Measurements from ENCODE around the gene KRTAP10-7.
"Not testable (repeated sequence)": the region's sequence is repeated elsewhere in the genome, so short reads cannot be mapped to it uniquely, and the experiment has no call there.

Gene KRTAP10-7

DNA sequence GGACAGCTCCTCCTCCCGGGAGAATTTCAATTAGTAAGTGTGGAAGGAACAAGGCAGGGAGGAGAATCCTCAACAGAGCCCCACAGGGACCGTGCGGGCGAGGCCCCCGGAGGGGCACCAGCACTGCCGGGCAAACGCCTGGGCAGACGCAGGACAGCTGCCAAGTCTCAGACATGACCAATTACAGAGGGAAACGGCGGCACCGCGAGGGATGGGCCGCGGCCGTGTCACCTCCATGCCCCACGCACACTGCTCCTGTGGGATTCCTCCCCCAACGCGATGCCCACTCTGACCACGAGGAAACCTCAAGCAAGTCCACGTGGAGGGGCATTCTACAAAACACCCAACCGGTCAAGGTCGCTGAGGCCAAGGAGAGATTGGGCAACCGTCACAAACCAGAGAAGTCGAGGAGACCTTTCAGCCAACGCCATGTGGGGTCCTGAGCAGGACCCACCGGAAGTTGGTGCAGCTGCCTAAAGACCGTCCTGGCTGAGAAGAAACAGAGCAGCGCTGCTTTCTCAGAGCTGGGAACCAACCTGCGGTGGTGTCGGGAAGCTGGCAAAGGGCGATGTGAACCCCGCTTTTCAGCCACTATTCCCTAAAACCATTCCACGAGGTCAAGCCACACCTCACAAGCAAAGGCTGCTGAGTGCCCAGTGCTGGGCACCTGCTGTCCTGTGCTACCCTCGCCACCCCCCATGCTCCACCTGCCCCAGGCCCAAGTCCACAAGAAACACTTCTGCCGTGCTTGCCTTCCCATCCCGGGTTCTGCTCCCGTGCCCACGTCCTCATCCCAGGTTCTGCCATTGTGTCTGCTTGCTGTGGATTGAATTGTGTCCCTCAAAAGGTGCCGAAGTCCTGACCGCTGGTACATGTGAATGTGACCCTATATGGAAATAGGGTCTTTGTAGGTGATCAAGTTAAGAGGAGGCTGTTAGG lies 28.3 kb upstream of the KRTAP10-7 start:
- no peak for DNase-seq

DNA sequence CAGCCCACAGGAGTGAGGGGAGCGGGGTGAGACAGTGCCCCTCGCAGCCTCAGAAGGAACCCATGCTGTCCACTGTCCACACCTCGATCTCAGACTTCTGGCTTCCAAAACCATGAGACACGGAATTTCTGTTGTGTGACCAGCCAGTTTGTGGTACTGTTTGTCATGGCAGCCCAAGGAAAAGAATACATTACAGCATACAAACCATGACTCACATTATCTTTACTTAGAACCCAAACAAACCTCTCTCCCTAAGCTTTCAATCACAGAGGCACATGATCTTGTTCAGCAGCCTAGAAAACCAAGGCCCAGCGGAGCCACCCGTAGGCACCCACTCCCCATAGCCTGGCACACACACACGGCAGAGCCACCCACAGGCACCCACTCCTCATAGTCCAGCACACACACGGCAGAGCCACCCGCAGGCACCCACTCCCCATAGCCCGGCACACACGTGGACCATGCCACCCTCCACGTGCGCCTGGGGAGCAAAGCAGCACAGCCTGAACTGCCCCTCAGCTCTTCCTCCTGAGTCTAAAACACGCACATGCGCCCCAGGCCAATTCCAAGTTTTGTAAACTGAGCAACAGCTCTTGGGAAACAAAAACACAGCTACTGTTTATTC lies 27.3 kb upstream of the KRTAP10-7 start:
- no peak for DNase-seq

DNA sequence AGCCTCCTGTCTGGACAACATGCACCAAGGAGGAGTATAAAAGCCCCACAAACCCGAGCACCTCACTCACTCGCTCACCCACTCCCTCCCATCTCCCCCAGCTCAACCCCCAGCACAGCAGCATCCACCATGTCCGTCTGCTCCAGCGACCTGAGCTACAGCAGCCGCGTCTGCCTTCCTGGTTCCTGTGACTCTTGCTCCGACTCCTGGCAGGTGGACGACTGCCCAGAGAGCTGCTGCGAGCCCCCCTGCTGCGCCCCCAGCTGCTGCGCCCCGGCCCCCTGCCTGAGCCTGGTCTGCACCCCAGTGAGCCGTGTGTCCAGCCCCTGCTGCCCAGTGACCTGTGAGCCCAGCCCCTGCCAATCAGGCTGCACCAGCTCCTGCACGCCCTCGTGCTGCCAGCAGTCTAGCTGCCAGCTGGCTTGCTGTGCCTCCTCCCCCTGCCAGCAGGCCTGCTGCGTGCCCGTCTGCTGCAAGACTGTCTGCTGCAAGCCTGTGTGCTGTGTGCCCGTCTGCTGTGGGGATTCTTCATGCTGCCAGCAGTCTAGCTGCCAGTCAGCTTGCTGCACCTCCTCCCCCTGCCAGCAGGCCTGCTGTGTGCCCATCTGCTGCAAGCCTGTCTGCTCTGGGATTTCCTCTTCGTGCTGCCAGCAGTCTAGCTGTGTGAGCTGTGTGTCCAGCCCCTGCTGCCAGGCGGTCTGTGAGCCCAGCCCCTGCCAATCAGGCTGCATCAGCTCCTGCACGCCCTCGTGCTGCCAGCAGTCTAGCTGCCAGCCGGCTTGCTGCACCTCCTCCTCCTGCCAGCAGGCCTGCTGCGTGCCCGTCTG lies 26.6 kb upstream of the KRTAP10-7 start, which contains the start of gene KRTAP10-4:
KRTAP10-4 (plus strand) TSS at position 100 of the 827 bp plus-strand sequence; CDS start at position 130, 30 bp downstream.
- not testable (repeated sequence) for DNase-seq

DNA sequence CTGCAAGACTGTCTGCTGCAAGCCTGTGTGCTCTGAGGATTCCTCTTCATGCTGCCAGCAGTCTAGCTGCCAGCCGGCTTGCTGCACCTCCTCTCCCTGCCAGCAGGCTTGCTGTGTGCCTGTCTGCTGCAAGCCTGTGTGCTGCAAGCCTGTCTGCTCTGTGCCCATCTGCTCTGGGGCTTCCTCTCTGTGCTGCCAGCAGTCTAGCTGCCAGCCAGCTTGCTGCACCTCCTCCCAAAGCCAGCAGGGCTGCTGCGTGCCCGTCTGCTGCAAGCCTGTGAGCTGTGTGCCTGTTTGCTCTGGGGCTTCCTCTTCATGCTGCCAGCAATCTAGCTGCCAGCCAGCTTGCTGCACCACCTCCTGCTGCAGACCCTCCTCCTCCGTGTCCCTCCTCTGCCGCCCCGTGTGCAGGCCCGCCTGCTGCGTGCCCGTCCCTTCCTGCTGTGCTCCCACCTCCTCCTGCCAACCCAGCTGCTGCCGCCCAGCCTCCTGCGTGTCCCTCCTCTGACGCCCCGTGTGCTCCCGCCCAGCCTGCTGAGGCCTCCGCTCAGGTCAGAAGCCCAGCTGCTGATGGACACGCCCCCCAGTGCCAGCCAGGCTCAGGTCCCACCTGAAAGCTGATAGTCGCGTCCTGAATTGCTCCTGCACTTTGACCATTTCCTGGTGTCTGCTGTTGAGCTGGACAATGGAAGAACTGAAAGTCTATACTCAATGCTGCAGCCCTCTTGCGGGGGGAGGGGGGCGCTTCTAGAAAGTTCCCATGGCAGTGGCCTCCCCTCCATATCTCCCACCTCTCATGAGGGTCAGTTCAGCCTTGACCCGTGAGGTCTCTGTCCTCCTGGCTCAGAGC lies 25.7 kb upstream of the KRTAP10-7 start:
- DNase-seq = no peak

DNA sequence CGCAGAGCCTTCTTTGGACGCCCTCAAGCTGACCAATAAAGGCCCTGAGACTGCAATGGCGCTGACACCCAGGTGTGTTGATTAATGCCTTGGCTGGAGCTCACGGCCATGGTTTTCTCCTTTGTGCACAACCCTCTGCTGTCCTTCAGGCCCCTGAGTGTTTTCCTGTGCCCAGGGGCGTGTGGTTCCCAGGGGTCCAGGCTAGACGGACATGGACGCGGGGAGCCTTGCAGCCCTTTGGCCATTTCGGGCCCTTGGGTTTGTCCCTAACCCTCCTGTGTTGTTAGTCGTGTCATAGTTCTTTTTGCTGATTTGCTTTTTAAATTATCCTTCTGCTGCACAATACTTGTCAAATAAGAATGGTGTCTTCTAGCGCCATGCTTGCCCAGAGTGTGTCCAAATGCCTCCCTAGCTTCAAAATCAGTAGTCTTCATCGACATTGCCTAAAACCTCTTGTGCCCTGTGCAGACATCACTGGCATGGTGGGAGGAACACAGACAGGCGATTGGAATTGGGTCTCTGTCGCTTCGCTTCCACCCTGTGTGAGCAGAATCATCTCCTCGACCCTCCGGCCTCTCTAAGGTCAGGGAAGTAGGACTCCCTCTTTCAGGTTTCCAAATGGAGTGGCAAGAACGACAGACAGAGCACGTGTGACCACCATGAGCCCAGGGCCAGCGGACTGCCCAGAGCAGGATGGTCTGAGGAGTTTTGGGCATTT lies 24.9 kb upstream of the KRTAP10-7 start:
- DNase-seq = no peak

DNA sequence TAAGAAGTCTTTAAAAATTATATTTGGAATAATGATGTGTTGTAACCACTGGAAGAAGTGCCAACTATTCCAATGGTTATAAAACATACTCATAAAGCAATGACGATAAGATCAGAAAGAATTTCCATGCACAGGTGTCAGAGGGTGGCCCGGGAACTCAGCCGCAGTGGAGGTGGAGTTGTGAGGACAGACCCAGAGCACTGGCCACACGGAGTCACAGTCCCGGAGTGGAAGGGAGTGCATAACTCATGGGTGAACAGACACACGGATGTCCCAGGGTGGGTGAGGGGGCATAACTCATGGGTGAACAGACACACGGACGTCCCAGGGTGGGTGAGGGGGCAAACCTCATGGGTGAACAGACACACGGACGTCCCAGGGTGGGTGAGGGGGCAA lies 24.4 kb upstream of the KRTAP10-7 start:
- DNase-seq = no peak

DNA sequence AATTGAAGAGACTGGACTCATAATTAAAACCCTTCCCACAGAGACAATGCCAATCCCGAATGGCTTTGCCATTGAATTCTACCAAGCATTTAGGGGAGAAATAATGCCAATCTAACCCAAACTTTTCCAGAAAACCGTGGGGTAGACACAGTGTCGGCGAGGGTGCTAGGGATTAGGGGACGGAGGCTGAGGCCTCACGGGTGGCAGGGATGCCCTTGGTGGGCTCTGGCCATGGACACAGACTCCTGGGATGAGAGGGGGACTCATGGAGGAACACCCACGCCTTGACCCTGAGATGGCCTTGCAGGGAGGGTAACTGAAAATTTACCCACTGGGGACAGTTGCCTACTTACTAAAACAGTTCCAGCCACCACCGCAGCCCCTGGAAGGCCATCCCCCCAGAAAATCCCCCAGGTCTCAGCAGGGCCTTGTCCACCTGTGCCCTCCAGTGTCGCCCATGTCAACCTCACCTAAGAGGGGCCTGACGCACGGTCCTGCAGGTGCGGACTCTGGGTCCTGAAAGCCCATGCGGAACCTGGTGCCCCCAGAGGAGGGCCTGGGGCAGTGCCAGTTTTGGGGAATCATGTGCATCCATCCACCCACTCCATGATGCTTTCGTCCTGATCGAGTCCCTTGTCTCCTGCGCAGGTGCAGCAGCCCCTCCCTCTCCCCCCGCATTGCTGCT lies 21.9 kb upstream of the KRTAP10-7 start:
- DNase-seq = no peak

DNA sequence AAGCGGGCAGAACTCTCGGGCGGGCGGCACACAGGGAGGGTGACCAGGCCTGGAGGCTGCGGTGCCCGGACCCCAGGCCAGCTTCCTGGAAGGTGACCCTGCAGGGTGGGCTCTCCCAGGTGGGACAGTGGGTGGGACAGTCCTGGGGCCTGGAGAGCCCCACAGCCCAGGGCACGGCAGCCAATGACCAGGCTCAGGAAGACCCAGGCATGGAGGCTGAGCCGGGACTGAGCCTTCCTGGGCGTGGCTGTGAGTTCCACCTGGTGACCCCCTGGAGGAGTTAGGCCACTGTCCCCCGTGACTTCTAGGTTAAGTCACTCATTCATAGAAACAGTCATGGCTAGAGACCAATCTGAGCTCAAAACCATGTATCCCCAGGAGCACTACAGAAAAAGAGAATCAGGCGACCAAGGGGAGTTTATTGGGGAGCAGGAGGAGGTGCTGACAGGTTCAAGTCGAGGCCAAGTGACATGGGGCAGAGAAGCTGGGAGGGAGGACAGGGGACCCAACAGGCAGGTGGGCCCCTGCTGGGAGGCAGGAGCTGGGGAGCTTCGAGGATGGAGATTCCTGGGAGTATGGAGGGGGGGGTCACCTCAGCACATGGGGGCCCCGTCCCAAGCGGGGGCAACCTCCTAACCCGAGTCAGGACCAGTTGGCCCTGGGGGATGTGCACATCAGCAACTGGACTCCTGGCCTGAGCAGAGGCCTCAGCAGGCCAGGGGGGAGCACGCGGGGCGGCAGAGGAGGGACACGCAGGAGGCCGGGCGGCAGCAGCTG lies 21.2 kb upstream of the KRTAP10-7 start:
- no peak for DNase-seq

DNA sequence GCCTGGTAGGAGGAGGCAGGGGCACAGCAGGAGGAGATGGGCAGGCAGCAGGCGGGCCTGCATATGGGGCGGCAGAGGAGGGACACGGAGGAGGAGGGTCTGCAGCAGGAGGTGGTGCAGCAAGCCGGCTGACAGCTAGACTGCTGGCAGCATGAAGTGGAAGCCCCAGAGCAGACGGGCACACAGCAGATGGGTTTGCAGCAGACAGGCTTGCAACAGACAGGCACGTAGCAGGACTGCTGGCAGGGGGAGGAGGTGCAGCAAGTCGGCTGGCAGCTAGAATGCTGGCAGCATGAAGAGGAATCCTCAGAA lies 20.6 kb upstream of the KRTAP10-7 start:
- DNase-seq = no peak

DNA sequence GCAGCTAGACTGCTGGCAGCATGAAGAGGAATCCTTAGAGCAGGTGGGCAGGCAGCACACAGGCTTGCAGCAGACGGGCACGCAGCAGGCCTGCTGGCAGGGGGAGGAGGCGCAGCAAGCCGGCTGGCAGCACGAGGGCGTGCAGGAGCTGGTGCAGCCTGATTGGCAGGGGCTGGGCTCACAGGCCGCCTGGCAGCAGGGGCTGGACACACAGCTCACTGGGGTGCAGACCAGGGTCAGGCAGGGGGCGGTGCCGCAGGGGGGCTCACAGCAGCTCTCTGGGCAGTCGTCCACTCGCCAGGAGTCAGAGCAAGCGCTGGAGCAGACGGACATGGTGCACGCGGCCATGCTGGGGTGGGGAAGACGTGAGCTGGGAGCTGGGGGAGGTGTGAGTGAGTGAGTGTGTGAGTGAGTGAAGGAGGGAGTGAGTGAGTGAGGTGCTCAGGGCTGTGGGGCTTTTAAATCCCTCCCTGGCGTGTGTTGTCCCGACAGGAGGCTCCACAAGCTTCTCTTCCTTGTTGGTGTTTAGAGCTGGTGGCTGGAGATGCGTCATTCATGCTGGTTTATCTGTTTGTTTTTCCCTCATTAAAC lies 20.1 kb upstream of the KRTAP10-7 start, which contains the start of gene KRTAP10-5:
KRTAP10-5 (minus strand) TSS at position 374 of the 591 bp plus-strand sequence; CDS start at position 348, 26 bp downstream.
- not testable (repeated sequence) for DNase-seq

DNA sequence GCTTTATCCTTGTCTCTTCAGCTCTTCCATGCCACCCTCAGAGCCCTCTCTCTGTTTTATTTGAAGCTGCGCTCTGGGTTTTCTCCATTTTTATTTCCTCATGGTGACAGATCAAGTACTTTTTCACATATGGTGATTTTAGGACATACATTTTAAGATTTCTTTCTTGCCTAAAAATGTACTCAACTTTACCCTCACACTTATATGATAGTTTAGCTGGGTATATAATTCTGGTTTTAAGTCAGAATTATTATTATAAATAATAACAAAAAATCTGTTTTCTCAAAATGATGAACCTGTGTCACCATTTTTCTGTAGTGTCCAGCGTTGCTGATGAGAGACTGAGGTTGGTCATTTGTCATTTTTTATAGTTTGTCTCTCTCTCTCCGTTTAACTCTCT lies 19.2 kb upstream of the KRTAP10-7 start:
- DNase-seq = no peak

DNA sequence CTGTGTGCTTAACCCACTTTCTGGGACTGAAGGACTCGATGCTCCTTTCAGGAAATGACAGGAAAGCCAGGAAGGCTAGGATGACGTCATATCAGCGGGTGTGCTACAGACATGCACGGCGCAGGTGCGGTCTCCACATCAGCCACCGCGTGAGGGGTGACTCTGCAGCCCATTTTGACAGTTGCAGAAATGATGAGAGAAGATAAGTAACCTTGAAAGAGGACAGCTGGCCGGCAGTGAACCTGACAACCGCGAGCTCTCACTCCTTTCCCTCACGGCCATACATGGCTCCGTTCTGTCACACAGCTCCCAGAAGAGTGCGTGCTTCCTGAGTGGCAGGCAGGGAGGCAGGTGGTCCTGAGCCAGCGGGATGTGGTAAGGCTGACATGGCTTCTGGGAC lies 18.3 kb upstream of the KRTAP10-7 start:
- DNase-seq = no peak

DNA sequence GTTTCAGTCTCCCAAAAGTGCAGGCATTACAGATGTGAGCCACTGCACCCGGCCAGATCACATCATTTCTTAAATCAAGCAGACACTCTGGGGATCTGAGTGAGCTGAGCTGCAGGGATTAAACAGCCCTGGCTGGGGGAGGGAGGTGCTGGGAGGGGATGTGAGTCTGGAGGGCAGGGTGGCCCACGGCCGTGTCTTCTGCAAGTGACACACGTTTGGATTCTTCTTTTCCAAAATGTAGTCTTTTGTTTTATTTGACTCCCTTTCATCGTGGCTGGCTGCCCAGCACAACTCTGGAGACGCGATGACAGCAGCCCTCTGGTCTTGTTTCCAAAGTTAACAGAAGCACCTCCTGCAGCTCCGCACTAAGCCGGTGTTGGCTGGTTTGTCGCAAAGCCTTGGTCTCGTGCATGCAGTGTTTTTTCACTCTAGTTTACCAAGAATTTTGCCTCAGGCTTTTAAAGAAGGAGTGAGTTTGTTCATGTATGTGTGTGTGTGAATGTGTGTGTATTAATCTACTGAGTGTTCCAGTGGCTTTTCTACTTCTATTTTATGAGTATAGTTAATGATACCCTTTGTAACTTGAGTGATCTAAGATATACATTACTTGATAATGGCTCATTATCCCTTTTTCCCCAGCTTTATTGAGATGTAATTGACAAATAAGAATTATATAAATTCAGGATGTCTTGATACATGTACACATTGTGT lies 17.2 kb upstream of the KRTAP10-7 start:
- no peak for DNase-seq

DNA sequence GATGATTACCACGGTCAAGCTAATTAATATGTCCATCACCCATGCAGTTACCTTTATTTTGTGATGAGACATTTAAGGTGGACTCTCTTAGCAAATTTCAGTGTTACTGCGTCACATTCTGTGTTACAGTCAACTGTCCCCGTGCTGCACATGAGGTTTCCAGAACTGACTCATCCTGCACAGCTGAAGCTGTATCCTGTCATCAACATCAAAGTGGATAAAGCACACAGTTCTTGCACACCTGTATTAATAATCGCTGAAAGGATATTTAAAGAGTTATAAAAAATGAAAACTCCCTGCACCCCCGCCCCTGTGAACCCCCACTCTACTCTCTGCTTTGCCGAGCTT lies 16.6 kb upstream of the KRTAP10-7 start:
- DNase-seq = no peak

DNA sequence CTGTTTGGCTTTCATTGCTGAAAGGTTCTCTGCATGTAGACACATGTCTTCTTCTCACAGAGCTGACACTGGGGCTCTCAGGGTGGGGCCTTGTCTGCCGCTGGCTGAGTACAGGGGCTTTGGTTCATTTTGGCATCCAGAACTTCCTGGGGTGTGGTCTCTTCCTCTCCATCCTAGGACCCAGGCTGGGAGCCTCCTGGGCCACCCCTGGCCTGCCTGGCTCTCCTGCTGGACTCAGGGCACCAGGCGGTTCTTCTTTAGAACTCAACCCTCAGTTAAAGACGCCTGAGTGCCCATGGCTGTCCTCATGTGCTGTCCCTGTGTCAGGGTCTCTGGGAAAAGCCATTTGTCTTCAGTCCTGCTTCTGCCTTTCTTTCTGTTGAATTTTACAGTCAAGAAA lies 14.5 kb upstream of the KRTAP10-7 start:
- no peak for DNase-seq

DNA sequence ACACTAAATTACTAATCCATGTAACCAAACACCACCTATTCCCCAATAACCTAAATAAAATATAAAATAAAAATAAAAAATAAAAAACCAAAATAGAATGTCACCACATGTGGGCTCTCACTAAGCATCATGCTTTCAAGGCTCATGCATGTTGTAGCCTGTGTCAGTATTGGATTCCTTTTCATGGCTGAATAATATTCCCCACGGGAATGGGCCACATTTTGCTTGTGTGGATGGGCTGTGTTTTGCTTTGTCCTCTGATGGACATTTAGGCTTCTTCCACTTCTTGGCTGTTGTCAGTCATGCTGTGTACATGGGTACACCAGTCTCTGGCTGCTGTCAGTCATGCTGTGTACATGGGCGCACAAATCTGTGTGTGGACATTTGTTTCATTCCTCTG lies 11.3 kb upstream of the KRTAP10-7 start:
- DNase-seq = no peak

DNA sequence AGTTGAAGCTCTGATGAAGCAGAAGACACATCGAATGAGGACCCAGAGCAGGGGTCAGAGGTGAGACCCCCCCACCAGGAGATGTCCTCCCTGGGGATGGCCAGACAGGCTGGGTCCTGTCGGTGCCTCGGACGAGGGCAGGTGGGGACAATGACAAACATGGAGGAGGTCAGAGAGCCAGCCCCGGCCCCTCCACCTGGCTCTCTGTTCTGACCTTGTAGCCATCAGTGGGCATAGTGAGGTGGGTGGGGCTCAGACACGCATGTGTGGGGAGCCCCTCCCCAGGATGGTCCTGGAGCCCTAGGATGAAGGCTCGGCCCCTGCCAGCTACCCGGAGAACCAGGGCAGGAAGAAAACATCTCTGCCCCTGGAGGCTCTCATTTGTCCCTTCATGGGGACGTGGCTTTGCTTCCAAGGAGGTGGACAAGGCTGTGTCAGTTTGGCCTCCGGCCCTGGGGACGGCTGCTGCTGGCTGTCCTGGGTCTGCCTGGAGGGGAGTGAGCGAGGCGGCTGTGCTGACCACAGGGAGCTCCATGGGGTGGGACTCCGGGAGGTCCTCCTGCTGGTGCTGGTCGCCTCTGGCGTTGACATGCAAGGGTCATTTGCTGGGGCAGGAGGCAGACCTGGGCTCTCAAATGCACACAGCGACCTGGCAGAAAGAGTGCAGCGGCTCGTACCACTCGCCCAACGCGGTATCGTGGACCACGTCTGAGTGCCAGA lies 10.7 kb upstream of the KRTAP10-7 start:
- DNase-seq = no peak

DNA sequence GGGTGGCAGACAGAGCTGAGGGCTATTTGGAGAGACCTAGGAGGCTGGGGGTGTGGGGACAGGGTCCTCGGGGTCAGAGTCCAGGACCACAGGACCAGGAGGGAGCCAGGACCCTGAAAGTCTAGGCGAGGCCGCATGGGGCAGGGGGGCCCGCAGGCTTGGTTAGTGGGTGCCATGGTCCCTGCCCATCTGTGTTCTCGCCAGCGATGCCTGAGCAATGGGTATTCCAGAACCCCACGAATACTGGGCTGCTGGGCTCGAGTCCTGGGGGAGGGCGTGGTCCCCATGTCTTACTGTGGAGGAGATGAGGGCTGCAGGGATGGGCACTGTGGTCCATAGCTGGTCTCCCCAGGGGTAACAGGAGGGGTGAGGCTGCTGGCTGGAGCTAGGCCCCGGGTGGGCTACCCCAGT lies 10.1 kb upstream of the KRTAP10-7 start:
- DNase-seq = no peak
